GM12874 (cell line): ENCODE results near the gene SLC2A9.

ENCODE experiments used
- TF ChIP-seq, protein P1 (sequence below): IDR thresholded peaks from 2 replicates; pipeline ENCODE4 v1.5.1; 2011; ENCODE audit warnings: low read depth, mild to moderate bottlenecking, control low read depth, low read length, moderate library complexity; ENCODE audit not compliant: insufficient read depth

SLC2A9 gene

DNA sequence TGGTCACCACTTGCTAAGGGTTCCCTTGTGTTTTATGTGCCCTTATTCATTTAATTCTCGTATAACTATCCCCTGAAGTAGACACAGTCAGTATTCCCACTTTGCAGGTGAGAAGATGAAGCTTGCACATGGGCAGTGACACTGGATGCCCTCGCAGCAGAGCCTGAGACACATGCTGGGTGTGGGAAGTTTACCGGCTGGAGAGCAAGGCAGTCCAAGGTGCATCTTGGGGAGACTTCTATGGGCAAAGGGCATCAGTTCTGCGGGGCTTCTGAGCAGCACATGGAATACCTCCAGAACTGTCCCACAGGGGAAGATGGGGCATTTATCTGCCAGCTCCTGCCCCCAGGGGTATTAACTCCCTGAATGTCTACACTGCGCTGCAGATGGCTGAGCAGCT lies 92.2 kb downstream of the SLC2A9 start:
- TF ChIP-seq, protein P1, sequence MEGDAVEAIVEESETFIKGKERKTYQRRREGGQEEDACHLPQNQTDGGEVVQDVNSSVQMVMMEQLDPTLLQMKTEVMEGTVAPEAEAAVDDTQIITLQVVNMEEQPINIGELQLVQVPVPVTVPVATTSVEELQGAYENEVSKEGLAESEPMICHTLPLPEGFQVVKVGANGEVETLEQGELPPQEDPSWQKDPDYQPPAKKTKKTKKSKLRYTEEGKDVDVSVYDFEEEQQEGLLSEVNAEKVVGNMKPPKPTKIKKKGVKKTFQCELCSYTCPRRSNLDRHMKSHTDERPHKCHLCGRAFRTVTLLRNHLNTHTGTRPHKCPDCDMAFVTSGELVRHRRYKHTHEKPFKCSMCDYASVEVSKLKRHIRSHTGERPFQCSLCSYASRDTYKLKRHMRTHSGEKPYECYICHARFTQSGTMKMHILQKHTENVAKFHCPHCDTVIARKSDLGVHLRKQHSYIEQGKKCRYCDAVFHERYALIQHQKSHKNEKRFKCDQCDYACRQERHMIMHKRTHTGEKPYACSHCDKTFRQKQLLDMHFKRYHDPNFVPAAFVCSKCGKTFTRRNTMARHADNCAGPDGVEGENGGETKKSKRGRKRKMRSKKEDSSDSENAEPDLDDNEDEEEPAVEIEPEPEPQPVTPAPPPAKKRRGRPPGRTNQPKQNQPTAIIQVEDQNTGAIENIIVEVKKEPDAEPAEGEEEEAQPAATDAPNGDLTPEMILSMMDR, result no peak

DNA sequence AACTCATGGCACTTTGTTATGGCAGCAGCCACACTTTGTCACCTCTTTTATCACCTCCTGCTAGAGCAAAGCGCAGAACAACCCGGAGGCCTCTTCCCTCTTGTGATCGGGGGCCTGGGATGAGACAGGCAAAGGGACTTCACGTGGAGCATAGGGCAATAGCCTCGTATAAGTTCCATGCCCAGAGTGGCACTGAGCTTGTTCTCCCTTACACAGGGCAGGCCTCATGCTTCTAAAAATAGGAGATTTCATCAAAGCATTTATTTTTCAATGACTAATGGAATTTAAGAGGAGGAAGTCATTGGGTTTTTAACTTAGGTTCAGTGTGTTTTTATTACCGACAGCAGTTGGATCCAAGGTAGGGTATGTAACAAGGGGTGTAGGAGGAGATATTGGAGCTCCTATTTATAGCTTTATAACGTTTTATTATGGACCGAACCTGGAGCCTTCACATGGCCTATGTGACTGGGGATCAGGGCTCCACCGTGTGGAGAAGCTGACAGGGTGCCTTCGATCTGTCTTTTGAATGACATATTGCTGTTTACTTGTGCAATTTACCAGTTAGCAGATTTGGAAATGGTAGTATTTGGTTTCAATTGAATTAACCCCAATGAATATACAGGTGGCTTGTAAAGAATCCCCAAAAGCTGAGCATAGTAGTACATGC lies 93.8 kb downstream of the SLC2A9 start:
- TF ChIP-seq, protein P1, result no peak

DNA sequence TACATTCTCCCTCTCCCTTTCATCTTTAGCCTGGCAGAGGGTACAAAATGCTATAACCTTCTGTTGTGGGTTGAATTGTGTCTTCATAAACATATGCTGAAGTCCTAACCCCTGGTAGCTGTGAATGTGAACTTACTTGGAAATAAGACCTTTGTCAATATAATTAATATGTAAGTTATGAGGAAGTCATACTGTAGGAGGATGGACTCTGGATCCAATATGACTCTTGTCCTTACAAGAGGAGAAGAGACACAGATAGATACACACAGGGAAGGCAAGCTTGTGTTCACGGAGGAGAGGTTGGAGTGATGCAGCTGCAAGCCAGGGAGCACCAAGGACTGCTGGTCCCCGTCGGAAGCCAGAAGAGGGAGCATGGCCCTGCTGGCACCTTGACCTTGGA lies 94.7 kb downstream of the SLC2A9 start:
- TF ChIP-seq, protein P1, result no peak

DNA sequence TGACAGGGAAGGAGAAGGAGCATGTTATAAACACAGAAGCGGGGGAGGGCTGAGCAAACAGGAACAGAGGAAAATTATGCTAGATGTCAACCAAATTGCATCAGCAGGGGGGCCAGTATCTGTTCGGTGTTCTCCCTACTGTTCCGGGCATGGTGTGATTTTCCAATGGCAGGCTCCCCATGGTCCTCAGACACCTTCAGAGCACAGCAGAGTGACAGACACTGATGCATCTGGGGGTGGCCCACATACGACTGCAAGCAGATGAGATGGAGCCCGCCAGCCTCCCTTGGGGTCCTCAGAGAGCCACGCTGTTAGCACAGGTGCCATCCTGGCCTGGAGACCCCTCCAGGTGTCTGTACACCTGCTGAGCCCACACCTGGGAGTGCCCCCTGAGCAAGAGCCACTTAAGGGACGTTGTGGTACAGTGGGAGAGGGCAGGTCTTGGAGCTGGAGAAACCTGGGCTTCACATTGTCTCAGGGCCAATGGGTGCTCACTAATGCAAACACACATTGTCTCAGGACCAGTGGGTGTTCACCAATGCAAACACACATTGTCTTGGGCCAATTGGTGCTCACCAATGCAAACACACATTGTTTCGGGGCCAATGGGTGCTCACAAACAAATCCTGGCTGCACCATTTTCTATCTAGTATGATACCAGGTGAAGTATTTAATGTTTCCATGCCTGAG lies 95.4 kb downstream of the SLC2A9 start:
- TF ChIP-seq, protein P1, result no peak

DNA sequence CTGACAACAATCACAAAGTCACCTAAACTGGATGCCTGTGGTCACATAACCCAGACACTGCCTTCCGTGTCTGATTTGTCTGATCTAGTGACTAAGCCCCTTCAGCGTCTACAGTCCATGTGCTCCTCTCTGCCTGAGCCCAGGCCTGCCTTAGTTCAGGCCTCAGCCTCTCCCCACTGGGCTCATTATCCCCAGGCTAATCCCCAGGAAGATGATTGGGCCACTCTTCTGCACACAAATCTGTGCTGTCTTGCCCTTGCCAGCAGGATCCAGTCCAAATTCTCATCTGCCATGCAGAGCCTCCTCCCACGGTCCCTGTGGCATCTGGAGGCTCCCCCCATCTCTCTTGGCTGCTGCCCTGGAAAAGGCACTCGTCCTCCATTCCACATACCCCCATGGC lies 96.5 kb downstream of the SLC2A9 start:
- TF ChIP-seq, protein P1, result no peak

DNA sequence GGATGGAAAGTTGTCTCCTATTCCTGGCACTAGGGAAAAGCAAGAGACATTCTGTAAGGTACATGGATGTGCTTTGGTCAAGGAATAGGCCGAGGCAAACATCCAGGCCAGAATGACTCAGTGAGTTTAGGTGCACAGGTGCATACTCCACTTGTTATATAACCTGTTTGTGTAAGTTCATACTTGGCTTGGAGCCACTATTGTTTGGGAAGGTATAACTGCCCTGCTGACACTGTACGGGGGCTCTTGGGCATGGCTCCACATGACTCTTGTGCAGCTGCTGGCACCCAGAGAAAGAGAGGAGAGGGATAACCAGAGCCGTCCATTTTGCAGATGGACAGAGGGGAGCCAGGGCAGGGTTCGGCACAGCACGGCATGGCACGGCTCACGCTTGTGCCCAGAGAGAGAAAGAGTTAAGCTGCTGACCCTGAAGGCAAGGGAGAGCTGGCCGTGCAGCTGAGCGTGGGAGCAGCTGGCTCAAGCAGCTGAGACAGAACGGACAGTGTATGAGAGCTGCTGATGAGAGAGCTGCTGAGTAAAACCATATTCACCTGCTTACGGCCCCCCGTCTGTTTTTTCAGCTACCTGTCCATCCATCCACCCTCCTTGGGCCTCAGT lies 98.0 kb downstream of the SLC2A9 start:
- TF ChIP-seq, protein P1, result no peak

DNA sequence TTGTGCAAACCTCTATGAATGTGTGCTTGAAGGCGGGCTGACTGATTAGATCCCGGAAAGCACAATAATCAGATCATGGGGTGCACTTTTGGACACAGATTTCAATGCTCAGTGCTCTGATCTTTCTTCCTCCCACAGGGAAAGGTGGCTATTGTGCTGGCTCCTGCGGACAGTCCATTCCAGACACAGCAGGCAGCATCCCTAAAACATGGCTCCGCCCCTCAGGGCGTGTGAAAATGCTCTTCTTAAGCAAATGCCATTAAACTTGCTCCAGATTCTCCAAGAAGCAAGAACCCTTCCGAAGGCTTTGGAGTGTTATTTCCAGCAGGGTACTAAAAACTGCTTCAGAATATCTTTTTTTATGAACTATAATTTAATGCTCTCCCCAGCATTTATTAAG lies 100.0 kb downstream of the SLC2A9 start:
- TF ChIP-seq, protein P1, result no peak
